Uterus (tissue), 2 donors: ENCODE results near the gene LEKR1.

ENCODE experiments used
- POLR2A ChIP-seq, 2 donors: fragments of 450-650 bp; IDR thresholded peaks; one replicate each; pipeline ENCODE4 v1.6.1; 2016; ENCODE audit warnings: antibody characterized with exemption in 2 of 2, mild to moderate bottlenecking in 1 of 2, moderate library complexity in 1 of 2
- TF ChIP-seq, protein P1 (sequence below), 4 experiments: fragments of 200-600 bp in 2 of 4; fragments of 450-650 bp in 2 of 4; sonication (generic) in 2 of 4; IDR thresholded peaks; one replicate each; pipeline ENCODE4 v1.5.1; 2016 to 2019; ENCODE audit warnings: antibody characterized with exemption in 4 of 4, mild to moderate bottlenecking in 2 of 4, moderate library complexity in 1 of 4

DNA sequence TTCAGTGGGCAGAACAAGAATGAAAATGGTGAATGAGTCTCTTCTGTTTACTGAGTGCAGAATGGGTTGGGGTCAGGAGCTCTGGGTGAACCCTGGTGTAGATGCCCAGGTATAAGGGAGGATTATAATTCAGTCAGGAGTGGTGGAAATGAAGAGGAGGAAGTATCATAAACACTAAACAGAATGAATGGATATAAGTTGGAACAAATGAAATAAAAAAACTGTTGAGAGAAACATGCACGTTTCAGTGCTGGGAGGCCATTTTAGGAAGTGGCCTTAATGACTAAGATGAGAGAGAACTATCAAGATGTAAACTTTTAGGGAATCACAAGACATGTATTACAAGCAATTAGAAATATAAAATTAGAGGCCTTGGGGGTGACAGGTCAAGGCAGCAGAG is 32.8 kb upstream of the LEKR1 start:
- TF ChIP-seq, protein P1, sequence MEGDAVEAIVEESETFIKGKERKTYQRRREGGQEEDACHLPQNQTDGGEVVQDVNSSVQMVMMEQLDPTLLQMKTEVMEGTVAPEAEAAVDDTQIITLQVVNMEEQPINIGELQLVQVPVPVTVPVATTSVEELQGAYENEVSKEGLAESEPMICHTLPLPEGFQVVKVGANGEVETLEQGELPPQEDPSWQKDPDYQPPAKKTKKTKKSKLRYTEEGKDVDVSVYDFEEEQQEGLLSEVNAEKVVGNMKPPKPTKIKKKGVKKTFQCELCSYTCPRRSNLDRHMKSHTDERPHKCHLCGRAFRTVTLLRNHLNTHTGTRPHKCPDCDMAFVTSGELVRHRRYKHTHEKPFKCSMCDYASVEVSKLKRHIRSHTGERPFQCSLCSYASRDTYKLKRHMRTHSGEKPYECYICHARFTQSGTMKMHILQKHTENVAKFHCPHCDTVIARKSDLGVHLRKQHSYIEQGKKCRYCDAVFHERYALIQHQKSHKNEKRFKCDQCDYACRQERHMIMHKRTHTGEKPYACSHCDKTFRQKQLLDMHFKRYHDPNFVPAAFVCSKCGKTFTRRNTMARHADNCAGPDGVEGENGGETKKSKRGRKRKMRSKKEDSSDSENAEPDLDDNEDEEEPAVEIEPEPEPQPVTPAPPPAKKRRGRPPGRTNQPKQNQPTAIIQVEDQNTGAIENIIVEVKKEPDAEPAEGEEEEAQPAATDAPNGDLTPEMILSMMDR (IDR thresholded peaks at IDR 0.05): no peak
- TF ChIP-seq POLR2A (IDR thresholded peaks at IDR 0.05): no peak
